HepG2 (cell line): ENCODE data around the gene NHSL1. TPM values are rescaled to one million over a fixed set of nuclear protein-coding genes. Genes with fewer than 3 reads are reported as not detected.

Experiments used
- ARID5B ChIP-seq: IDR thresholded peaks from 2 replicates; pipeline ENCODE4 v1.4.0; 2020; ENCODE audit warnings: mild to moderate bottlenecking, missing genetic modification reagents
- MIXL1 ChIP-seq: IDR thresholded peaks from 2 replicates; pipeline ENCODE4 v1.6.1; 2016
- PRDM4 ChIP-seq: sonication (generic); formaldehyde crosslinking; IDR thresholded peaks from 2 replicates; pipeline ENCODE4 v1.9.0; 2021; ENCODE audit warnings: missing genetic modification reagents, borderline replicate concordance
- RARA ChIP-seq: IDR thresholded peaks from 2 replicates; pipeline ENCODE4 v1.6.1; 2016; ENCODE audit warnings: missing genetic modification reagents, missing compliant biosample characterization
- SAP130 ChIP-seq: IDR thresholded peaks from 2 replicates; pipeline ENCODE4 v1.6.1; 2016; ENCODE audit warnings: low read depth
- SCMH1 ChIP-seq: sonication (generic); formaldehyde crosslinking; IDR thresholded peaks from 2 replicates; pipeline ENCODE4 v1.9.0; 2021; ENCODE audit warnings: missing genetic modification reagents, mild to moderate bottlenecking, borderline replicate concordance
- TBX2 ChIP-seq: sonication (generic); formaldehyde crosslinking; IDR thresholded peaks from 2 replicates; pipeline ENCODE4 v1.5.0; 2020; ENCODE audit warnings: missing genetic modification reagents, mild to moderate bottlenecking, borderline replicate concordance
- ZBTB14 ChIP-seq: sonication (generic); formaldehyde crosslinking; IDR thresholded peaks from 2 replicates; pipeline ENCODE4 v1.4.0; 2020; ENCODE audit warnings: missing genetic modification reagents
- ZNF646 ChIP-seq: sonication (generic); formaldehyde crosslinking; IDR thresholded peaks from 2 replicates; pipeline ENCODE4 v1.9.0; 2021; ENCODE audit warnings: mild to moderate bottlenecking, missing genetic modification reagents
- ZSCAN20 ChIP-seq: sonication (generic); formaldehyde crosslinking; IDR thresholded peaks from 2 replicates; pipeline ENCODE4 v1.4.0; 2020; ENCODE audit warnings: missing genetic modification reagents, mild to moderate bottlenecking, borderline replicate concordance
- polyA plus RNA-seq, 8 experiments: library from polyadenylated mRNA; depleted of rRNA in 3 of 8; stranded (reverse) in 7 of 8; unstranded in 1 of 8; fragments of >200 nt; fragmentation: Illumina TruSeq in 4 of 8; extraction: Trizol in 4 of 8; gene quantifications; 2 replicates each; pipeline versions ENCODE4 v1.2.1 to v1.2.3, GENCODE V29; 2011 to 2016; ENCODE audit warnings: low read depth in 4 of 8, missing spikeins in 1 of 8, mixed read lengths in 1 of 8; ENCODE audit not compliant: insufficient read depth in 1 of 8
- total RNA-seq, 5 experiments: library from RNA; depleted of rRNA; stranded (reverse); fragments of >200 nt; fragmentation: Illumina TruSeq; extraction: Trizol; gene quantifications; 2 replicates each; pipeline ENCODE4 v1.2.3, GENCODE V29; 2016; ENCODE audit warnings: low read depth in 1 of 5

NHSL1 gene
- total and polyA plus RNA-seq, 2 of the 13 experiments (the other 11 are each of a cell fraction or from before 2014, with no cell fraction given), result 24.9 to 53.6 TPM

GRCh38 chr6:138387577-138388368 is 111.5 kb downstream of the NHSL1 start (continued):
- TF ChIP-seq PRDM4 (CRISPR knock-in tag) (no peak), RARA (CRISPR knock-in tag) (peak; percentile 52; the same call in 1 of the 2 replicates), SCMH1 (CRISPR knock-in tag) (no peak), ZBTB14 (CRISPR knock-in tag) (no peak), ZNF646 (no peak), ZSCAN20 (CRISPR knock-in tag) (no peak), SAP130 (peak; percentile 51; the same call in 1 of the 2 replicates), ARID5B (CRISPR knock-in tag) (peak; percentile 90), TBX2 (CRISPR knock-in tag) (peak; percentile 22; the same call in 1 of the 2 replicates), MIXL1 (CRISPR knock-in tag) (peak; percentile 76)
